ENCODE data around the gene PIK3CD.
"Not testable (repeated sequence)": the region's sequence is repeated elsewhere in the genome, so short reads cannot be mapped to it uniquely, and the experiment has no call there.

Gene PIK3CD

GRCh38 chr1:9689971-9690381, 38.4 kb downstream of the PIK3CD start:
- no peak for DNase-seq (ENCODE audit: low read depth)

DNA sequence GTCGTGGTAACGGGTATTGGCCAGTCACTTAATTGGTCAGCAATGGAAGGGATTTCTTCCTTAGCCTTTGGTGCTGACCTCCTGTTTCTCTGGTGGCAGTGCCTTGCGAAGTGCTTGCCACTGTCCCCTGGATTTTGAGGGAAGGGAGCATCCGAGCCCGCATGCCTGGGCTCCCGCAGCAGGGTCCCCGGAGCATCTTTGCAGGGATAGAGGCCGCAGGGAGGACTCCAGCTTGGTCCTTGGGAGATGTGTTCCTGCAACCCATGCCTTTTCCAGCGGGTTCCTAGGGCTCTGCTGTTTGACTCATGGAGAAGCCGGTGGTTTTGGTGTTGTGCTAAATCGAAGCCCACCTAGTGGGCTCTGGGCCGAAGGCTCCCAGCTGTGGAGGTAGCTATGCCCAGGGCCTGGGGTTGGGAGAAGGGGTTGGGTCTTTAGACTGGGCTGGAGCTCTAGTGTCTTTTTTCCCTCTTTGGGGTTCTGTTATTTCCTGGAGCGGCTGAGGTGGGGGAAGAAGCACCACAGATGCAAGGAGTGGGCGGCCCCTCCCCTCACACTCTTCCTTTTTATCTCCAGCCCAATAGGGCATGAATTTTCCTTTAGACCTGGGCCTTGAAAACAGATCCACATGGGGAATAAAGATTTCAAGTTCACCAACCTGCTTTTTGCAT, 39.0 kb downstream of the PIK3CD start:
- no peak for DNase-seq (ENCODE audit: low read depth)

DNA sequence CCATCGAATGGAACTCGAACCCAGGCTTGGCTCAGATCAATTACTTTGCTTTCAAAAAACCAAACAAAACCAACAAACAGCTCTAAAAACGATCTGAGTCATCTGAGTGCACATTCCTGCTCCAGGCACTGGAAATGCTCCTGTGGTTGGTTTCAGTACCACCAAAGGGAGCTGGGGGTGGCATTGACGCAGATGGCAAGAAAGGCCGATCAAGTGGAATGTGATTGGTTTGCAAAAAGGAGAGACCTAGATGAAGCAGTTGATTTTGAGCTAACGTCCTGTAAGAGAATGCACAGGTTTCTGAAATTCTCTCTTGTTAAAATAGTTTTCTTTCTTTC, 39.5 kb downstream of the PIK3CD start:
- DNase-seq (ENCODE audit: low read depth) = no peak

DNA sequence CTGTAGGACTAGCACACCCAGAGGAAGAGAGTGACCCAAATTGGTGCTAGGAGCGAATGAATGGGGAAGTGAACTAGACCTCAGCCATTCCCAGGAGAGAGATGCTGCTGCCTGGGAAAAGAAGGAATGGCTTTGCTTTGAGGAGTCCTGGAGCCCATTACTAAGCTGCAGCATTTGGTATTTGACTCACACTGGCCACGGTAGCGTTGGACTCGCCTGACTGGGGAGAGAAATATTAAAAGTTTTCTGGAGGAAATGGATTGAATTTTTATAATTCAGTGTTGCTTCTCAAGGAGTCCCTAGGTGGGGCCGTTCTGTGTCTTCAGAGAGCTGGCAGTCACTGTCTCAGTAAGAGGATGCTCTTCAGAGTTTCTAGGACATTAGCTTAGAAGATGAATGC, 40.2 kb downstream of the PIK3CD start:
- no peak for DNase-seq (ENCODE audit: low read depth)

DNA sequence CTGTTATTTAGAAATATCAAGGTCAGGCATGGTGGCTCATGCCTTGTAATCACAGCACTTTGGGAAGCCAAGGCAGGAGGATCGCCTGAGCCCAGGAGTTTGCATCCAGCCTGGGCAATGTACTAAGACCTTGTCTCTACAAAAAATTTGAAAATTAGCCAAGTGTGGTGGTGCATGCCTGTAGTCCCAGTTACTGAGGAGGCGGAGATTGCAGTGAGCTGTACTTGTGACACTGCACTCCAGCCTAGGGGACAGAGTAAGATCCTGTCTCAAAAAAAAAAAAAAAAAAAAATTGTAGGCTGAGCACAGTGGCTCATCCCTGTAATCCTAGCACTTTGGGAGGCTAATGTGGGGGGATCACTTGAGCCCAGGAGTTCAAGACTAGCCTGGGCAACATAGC, 45.3 kb downstream of the PIK3CD start:
- no peak for DNase-seq (ENCODE audit: low read depth)

DNA sequence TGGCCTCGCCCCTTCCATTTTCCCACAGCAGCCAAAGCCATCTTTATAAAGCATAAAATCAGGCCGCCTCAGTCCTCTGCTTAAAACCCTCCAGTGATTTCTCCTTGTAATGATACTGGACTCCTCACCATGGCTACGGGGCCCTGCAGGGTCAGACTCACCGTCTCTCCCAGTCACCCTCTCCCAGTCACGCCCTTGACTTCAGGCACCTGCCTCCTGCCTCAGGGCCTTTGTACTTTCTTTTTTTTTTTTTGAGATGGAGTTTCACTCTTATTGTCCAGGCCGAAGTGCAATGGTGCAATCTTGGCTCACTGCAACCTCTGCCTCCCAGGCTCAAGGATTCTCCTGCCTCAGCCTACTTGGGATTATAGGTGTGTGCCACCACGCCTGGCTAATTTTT, 47.8 kb downstream of the PIK3CD start:
- no peak for DNase-seq (ENCODE audit: low read depth)

DNA sequence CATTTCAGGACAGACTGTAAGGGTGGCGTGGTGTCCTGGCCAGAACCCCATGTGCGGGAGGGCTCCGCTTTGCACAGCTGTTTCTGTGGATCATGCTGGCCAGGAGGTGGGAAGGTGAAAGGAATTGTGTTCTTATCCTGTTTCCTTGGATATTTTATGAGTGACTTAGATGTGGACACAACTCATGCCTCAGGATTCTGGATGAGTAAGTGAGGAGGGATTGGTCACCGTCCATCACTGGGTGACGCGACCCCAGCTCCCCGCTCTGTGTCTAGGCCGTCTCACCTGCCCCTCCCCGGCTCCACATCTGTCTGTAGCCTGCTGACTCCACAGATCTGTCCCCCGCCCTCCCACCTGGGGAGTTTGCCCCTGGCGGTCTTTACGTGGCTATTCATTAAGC, 48.8 kb downstream of the PIK3CD start:
- no peak for DNase-seq (ENCODE audit: low read depth)

DNA sequence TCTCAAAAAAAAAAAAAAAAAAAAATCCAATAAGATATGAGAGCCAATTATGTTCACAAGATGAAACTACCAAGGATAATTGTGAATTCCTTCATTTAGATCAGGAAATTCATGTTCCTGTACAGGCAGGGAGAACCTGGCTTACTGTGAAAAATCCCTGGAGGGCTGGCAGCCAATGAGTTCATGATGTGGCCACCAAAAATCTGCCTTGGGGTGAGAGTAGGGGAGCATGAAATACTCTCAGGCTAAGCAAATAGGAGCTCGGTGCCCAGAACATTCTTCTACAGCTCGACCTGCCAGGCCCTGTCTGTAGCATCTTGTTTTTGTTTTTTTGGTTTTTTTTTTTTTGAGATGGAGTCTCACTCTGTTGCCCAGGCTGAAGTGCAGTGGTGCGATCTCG, 50.1 kb downstream of the PIK3CD start:
- DNase-seq (ENCODE audit: low read depth) = no peak

GRCh38 chr1:9703165-9703509, 51.6 kb downstream of the PIK3CD start:
- no peak for DNase-seq (ENCODE audit: low read depth)

DNA sequence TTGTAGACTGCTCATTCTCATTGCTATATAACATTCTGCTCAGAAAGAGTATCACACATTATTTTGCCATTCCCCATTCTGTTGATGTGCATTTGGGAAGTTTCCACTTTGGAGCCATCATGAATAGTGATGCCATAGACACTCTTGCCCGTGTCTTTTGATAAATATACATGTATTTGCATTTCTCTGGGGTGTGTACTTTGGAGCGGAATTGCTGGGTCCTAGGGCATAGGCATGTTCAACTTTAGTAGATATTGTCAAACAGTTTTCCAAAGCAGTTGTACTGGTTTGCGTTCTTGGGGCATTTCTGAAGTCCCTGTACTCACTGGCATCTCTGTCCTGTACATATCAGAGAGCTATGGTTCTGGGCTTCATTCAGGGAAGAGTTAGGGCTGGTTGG, 52.1 kb downstream of the PIK3CD start:
- no peak for DNase-seq (ENCODE audit: low read depth)

DNA sequence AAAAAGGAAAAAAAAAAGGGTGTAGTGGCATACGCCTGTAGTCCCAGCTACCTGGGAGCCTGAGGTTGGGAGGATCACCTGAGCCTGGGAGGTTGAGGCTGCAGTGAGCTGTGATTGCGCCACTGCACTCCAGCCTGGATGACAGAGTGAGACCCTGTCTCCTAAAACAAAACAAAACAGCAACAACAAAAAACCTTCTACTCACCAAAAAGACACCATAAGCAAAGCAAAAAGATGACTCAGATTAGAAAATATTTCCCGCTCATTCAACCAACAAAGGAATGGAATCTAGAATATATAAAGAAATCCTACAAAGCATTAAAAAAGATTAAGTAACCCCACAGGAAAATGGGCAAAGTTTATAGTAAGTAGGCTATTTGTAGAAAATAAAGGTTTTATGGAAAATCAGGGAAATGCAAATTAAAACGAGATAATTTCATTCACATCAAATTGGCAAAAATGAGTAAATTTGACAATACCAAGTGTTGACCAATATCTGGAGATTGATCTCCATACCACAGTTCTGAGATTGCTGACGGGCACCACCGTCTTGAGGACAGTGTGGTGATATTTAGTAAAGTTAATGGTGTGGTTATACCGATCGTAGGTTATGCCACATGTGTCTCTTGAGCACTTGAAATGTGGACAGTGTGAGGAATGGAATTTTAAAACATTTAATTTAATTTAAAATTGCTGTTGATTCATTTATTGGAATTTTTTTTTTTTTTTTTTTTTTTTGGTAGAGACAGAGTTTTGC, 54.0 kb downstream of the PIK3CD start:
- DNase-seq (ENCODE audit: low read depth) = no peak

DNA sequence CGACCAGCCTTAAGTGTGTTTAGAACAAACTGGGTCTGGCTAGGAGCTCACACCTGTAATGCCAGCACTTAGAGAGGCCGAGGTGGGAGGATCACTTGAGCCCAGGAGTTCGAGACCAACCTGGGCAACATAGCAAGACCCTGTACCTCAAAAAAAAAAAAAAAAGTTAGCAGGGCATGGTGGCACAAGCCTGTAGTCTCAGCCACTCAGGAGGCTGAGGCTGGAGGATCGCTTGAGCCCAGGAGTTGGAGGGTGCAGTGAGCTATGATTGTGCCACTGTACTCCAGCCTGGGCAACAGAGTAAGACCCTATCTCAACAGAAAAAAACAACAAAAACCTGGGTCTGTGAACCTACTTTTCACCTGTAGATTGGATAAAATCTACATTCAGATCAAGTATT, 54.6 kb downstream of the PIK3CD start:
- DNase-seq (ENCODE audit: low read depth) = no peak

- DNase-seq (ENCODE audit: low read depth) = no peak
Observed at GRCh38 chr1:9710037-9710436, 58.5 kb downstream of the PIK3CD start.

DNA sequence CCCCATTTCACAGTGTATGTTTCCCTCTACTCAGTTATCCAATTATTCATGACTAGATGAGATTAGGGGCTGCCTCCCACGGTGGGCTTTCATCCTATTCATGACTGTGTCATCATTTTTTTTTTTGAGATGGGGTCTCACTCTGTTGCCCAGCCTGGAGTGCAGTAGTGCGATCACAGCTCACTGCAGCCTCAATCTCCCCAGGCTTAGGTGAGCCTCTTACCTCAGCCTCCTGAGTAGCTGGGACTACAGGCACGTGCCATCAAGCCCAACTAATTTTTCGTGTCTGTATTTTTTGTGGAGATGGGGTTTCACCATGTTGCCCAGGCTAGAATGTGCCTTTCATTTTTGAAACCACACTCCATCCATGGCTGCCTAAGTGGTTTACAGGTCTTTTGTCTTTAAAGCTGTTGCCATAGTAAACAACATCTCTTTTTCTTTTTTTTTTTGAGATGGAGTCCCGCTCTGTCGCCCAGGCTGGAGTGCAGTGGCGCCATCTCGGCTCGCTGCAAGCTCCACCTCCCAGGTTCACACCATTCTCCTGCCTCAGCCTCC, 60.0 kb downstream of the PIK3CD start:
- no peak for DNase-seq (ENCODE audit: low read depth)

GRCh38 chr1:9712767-9713166, 61.2 kb downstream of the PIK3CD start:
- not testable (repeated sequence) for DNase-seq (ENCODE audit: low read depth)

- no peak for DNase-seq (ENCODE audit: low read depth)
Observed at GRCh38 chr1:9714257-9714718, 62.8 kb downstream of the PIK3CD start.

- DNase-seq (ENCODE audit: low read depth) = peak; percentile 47
Observed at GRCh38 chr1:9715536-9716226, 64.2 kb downstream of the PIK3CD start.

DNA sequence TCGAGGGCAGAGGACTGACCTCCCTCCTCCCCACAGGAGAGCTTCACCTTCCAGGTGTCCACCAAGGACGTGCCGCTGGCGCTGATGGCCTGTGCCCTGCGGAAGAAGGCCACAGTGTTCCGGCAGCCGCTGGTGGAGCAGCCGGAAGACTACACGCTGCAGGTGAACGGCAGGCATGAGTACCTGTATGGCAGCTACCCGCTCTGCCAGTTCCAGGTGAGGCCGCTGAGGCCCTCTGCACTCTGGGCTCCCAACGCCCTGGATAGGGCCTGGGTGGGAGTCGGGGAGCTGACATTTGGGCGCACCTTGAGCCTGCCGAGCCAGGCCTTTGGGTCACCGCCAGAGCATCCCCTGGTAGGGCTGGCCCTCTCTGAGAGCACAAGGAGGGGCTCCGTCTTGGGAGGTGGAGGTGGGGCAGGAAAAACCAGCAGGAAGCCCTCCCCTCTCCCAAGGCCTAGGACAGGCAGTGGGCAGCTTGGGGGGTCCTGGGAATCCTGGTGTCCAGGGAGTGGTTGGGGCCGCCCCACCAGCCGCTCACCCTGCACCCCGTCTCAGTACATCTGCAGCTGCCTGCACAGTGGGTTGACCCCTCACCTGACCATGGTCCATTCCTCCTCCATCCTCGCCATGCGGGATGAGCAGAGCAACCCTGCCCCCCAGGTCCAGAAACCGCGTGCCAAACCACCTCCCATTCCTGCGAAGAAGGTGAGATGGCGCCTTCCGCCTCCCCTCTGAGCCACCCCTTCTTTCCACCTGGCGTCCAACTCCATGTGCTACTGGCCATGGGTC, 65.1 kb downstream of the PIK3CD start:
- DNase-seq (ENCODE audit: low read depth) = no peak

GRCh38 chr1:9717193-9718005, 65.9 kb downstream of the PIK3CD start:
- DNase-seq (ENCODE audit: low read depth) = peak; percentile 73

DNA sequence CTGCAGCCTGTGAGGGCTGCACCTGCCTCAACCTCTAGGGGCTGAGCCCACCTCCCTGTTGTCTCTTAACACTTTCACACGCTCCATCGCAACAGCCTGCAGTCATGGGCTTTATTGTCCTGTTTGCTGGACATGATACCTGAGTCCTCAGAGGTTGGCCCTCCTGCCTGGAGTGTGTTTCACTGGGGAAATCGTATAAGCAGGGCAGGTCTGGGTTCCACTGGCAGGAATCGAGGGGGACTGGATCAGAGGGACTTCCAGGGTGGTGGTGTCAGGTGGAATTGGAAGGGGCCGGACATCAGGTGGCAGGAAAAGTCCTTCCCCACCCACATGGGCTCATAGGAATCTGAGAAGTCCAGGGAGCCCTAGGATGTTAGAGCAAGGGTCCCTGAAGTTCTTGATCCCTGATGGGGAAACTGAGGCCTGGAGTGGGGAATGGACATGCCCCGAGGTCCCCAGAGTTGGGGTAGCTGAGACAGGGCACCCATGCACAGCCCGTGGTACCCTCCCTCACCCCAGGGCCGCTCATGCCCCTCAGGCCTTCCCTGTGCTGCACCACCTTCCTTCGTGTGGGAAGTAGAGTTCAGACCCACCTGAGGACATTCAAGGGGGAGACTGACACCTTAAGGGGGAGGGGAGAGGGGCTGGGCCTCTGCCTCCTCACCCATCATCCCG, 66.6 kb downstream of the PIK3CD start:
- no peak for DNase-seq (ENCODE audit: low read depth)
